GM12873 (cell line): ENCODE results near the gene OVCA2.

ENCODE experiments used
- TF ChIP-seq, protein P1 (sequence below): IDR thresholded peaks from 2 replicates; pipeline ENCODE4 v1.5.1; 2012; ENCODE audit warnings: low read depth, mild to moderate bottlenecking, moderate library complexity, low read length, control low read depth; ENCODE audit not compliant: insufficient read depth; ENCODE audit errors: missing control alignments

The OVCA2 gene

DNA sequence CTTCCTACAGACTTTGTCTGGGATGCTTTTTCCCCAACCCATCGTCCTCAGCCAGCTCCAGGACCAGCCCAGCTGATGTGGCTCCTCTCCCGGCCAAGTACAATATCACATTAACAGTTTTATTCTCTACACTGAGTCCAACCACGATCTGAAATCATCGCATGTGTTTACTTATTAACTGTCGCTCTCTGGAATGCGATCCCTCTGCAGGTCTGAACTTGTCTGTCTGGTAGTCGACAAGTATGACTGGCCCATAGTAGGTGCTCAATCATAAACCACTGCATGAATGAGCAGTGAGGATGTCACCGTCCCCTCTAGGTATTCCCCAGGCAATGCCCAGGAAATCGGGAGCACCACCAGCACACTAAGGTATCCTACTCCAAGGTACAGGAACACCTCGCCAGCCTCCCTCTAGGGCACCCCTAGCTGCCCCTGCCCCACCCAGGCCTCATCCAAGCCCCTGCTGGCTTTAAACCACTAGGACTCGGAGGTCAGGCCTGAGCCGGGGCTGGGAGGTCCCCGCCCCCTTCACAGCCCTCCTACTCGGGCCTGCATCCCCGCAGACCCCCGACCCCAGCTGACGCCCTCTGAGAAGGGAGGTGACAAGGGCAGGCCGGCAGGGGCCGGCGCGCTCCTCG lies 44.4 kb upstream of the OVCA2 start:
- TF ChIP-seq, protein P1, sequence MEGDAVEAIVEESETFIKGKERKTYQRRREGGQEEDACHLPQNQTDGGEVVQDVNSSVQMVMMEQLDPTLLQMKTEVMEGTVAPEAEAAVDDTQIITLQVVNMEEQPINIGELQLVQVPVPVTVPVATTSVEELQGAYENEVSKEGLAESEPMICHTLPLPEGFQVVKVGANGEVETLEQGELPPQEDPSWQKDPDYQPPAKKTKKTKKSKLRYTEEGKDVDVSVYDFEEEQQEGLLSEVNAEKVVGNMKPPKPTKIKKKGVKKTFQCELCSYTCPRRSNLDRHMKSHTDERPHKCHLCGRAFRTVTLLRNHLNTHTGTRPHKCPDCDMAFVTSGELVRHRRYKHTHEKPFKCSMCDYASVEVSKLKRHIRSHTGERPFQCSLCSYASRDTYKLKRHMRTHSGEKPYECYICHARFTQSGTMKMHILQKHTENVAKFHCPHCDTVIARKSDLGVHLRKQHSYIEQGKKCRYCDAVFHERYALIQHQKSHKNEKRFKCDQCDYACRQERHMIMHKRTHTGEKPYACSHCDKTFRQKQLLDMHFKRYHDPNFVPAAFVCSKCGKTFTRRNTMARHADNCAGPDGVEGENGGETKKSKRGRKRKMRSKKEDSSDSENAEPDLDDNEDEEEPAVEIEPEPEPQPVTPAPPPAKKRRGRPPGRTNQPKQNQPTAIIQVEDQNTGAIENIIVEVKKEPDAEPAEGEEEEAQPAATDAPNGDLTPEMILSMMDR: no peak

DNA sequence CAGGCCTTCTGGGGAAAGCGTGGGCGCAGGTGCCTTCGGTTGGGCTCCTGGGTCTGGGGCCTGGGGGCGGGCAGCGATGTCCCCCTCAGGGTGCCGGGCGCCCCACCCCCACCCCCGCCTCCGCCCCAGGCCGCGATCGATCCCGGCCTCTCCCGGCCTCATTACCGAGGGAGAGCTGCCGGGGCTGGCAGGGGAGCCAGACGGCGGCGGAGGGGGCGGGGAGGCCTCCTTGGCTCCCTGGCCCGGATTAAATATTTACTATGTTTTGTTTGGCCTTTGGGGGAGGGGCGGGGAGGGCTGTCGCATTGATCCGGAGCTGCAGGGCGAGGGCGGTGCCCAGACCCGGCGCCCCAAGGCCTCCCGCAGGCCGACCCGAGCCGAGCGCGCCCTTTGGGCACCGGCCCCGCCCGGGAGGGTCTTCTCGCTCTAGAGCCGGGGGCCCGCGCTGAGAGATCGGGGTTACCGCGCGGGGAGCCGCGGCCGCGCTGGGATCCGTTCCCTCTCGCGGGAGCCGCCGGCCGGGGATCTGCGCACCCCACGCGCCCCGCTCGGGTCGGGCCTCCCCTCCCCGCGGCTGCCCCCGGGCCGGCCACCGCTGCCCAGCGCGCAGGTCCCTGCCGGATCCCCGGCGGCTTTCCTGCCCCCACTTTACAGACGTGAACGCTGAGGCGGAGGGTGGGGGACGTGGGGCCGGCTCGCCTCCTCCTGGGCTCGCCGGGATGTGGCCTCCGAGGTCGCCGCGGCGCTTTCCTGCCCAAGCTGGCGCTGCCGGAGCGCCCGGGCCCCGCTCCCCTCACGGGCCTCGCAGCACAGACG lies 43.7 kb upstream of the OVCA2 start:
- TF ChIP-seq, protein P1: no peak

DNA sequence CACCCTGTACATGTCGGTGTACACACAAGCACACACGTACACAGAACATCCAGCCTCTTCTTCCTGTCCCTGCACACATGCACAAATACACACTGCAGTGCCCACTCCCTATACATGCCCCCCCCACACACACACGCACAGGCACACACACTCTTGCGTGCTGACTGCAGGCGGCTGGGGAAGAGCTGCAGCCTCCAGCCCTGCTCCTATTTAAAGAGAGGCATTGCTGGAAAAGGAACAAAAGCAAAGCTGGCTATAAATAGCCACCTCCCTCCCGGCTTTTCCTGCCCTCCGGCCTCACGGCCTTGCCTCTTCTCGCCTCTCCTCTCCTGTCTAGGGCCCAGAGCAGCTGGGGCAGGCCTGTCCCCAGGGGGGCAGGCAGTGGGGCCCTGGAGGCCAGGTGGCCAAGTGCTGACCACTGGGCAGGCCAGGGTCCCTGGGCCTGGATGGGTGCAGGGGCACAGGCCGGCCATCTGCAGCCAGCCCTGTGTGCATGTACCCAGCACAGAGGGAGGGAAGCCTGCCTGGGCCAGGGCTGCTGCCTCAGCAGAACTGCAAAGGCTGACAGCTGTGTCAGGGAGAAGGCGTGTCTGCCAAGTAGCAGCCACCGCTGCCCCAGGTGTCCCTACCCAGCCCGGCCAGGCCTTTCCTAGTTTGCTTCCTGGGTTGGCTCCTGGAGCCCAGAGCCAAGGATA lies 42.1 kb upstream of the OVCA2 start:
- TF ChIP-seq, protein P1: no peak

DNA sequence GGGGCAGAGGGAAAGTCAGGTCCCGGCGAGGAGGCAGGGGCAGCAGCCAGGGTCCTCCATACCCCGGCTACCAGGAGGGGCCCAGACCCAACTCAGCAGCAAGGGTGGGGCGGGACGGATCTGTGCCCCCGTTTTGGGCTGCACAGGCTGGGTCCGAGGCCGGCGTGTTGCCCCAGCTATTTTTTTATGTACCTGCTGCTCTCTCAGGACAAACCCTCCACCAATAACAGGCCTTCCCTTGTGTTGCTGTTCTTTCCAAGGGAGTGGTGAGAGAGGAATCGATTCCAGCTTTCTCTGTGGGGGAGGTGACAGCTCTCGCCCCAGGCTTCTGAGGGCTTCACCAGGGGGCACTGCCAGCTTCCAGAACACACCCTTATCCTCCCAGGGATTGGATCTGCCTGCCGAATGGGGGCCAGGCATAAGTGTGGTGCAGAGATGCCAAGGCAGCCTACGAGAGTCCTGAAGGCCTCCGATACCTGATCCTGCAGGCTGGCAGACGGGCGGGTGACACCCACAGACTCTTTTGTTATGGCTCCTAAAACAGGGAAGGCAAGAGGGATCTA lies 39.0 kb upstream of the OVCA2 start:
- TF ChIP-seq, protein P1: no peak

DNA sequence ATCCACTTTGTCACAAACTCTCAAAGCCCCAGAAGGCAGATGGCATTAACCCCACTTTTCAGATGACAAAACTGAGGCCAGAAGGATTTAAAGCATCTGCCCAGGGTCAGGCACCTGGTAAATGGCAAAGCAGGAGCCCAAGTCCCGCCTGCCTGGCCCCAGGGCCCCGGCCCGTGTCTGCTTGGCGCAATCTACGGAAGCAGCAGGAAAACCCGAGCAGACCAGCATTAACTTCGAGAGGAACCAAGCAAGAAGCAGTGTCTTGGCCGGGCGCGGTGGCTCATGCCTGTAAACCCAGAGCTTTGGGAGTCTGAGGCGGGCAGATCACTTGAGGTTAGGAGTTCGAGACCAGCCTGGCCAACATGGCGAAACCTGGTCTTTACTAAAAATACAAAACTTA lies 38.3 kb upstream of the OVCA2 start:
- TF ChIP-seq, protein P1: no peak

DNA sequence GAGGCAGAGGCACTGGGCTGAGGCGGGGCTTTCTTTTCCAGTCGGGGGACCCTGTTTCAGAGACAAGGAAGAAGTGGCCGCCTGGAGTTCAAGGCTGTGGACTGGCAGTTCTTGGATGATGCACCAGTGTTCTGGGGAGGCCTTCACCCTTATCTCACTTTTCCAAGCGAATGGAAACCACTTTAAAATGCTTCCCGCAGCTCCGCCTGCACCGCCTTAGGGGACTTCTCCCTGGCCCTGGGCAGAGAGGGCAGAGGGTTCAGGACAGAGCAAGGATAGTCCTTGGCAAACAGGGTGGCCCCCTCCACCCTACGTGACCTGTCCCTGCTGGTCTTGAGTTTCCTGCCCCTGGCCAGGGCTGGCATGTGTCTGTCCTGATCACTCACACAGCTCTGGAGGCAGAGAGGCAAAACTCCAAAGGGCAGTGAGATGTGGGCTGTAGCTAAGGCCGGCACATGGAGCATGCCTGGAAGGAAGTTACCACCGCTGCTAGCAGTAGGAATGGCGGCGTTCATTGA lies 37.3 kb upstream of the OVCA2 start:
- TF ChIP-seq, protein P1: no peak
